ENCODE data around the gene ACVR2B. TPM values are rescaled to one million over a fixed set of nuclear protein-coding genes. Genes with fewer than 3 reads are reported as not detected.

The ACVR2B gene
- total and polyA plus RNA-seq, 2 of the 13 experiments (the other 11 are each of a cell fraction or from before 2014, with no cell fraction given): 10.0 to 12.7 TPM

DNA sequence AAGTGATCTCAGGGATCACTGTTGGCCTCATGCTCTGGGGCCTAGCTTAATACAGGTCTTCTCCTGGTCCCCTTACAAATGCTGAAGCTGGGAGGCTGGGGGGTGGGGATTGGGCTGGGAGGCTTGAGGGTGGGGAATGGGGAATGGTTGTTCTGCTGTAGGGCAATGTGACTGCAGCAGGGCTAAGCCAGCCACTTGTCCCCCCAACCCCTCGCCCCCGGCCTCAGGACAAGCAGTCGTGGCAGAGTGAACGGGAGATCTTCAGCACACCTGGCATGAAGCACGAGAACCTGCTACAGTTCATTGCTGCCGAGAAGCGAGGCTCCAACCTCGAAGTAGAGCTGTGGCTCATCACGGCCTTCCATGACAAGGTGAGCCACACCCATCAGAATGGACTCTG, 25.2 kb downstream of the ACVR2B start:
- Histone ChIP-seq H3K27ac (ENCODE audit: extremely low read length, insufficient read depth, low read length) (no peak overlapping the region), H3K4me1 (ENCODE audit: insufficient read depth, low read length) (peaks cover 15% of the 10 kb centered on the region; the same call in 1 of the 2 replicates), H3K9ac (ENCODE audit: insufficient read depth, low read depth, low read length) (no peak overlapping the region), H3K4me2 (ENCODE audit: low read depth, low read length) (no peak overlapping the region), H3K9me3 (ENCODE audit: low read length) (no peaks in the 10 kb centered on the region), H3K4me3 (replicated peaks in 1 of 3; ENCODE audit: insufficient read depth in 1 of 3, low read depth in 2 of 3, low read length in 3 of 3) (no peak overlapping the region), H3K36me3 (replicated peaks in 1 of 2; ENCODE audit: control insufficient read depth in 1 of 2, insufficient read depth in 2 of 2, low read length in 2 of 2) (peaks cover 34 to 56% of the 10 kb centered on the region in 2 experiments), H3K79me2 (ENCODE audit: insufficient read depth, low read length) (peaks cover 10% of the 10 kb centered on the region), H4K20me1 (ENCODE audit: insufficient read depth, low read length) (peaks cover 39% of the 10 kb centered on the region), H3K27me3 (ENCODE audit: control insufficient read depth in 1 of 2, insufficient read depth in 2 of 2, low read length in 2 of 2) (no peaks in the 10 kb centered on the region), H2AFZ (ENCODE audit: low read length) (no peak overlapping the region)
- ChIA-PET CTCF (ENCODE audit: low intra/inter-chr PET ratio, low total read pairs) (interaction anchor here (1.8 kb wide), 1 partner anchor 135 kb away, joined by 3 read pairs; no protein-coding TSS in a partner anchor), POLR2A (interaction anchor here (1.9 kb wide), 1 partner anchor 24 kb away, joined by 6 read pairs; no protein-coding TSS in a partner anchor)
- FAIRE-seq (no peak), DNase-seq (ENCODE audit: low spot score) (no peak), ATAC-seq (no peak)
- no TSS peak for BruUV-seq (replicated peaks)
- no peak for TF ChIP-seq ZHX2 (IDR thresholded peaks at IDR 0.05; ENCODE audit: low read depth)
- TF ChIP-seq ZHX2 (CRISPR knock-in tag; IDR thresholded peaks at IDR 0.05; ENCODE audit: borderline replicate concordance): no peak
- TF ChIP-seq DMAP1 (CRISPR knock-in tag; IDR thresholded peaks at IDR 0.05): no peak
- TF ChIP-seq SOX5 (CRISPR knock-in tag; IDR thresholded peaks at IDR 0.05; ENCODE audit: borderline replicate concordance): no peak
- no peak for TF ChIP-seq PHF5A (CRISPR knock-in tag; IDR thresholded peaks at IDR 0.05; ENCODE audit: low read depth, unreplicated experiment)
- no peak for TF ChIP-seq ZFP36 (IDR thresholded peaks at IDR 0.05; ENCODE audit: borderline replicate concordance, low read depth, low read length, partially characterized antibody)
- 100% methylated on average over 5 of the region's 9 CpGs for WGBS (ENCODE audit: low lambda C conversion rate)
- in situ Hi-C loops (cut with HindIII; ENCODE audit: extremely low pct_ligation_motif_present, low pct_unique_long_range_greater_than_20kb) (no loop called here), intact Hi-C loops (cut with micrococcal nuclease; ENCODE audit: unreplicated experiment) (no loop called here)

Measured in HepG2 (cell line).